Gastrocnemius medialis (tissue), 4 donors: Measurements from ENCODE around the gene PAQR5. TPM values are rescaled to one million over a fixed set of nuclear protein-coding genes. Genes with fewer than 3 reads are reported as not detected.

Experiments
- ATAC-seq, 2 donors: fragments of 150-250 bp; one replicate each; pipeline ENCODE4 v1.9.1; 2016
- DNase-seq, 2 donors: peaks; one replicate each; pipeline ENCODE4 v3.0.0-alpha.2; 2019
- H3K27ac ChIP-seq, 4 donors: fragments of 200-600 bp; sonication (generic); 1 replicate in 1 of 4; 2 replicates in 3 of 4; pipeline ENCODE4 v1.5.1; 2016 to 2018; ENCODE audit warnings: mild to moderate bottlenecking in 2 of 4, moderate library complexity in 1 of 4
- H3K27me3 ChIP-seq, 3 donors: fragments of 200-600 bp; sonication (generic) in 2 of 3; 1 replicate in 1 of 3; 2 replicates in 2 of 3; pipeline versions ENCODE4 v1.5.1 to v1.6.0; 2016 to 2019; ENCODE audit warnings: mild to moderate bottlenecking in 1 of 3, moderate library complexity in 1 of 3
- H3K36me3 ChIP-seq, 2 donors: fragments of 200-600 bp; sonication (generic) in 1 of 2; one replicate each; pipeline ENCODE4 v1.5.1; 2017 to 2018
- H3K4me1 ChIP-seq, 2 donors: fragments of 200-600 bp; sonication (generic) in 1 of 2; one replicate each; pipeline ENCODE4 v1.5.1; 2016 to 2017; ENCODE audit warnings: mild to moderate bottlenecking in 2 of 2
- H3K4me3 ChIP-seq, 4 donors: fragments of 200-600 bp; sonication (generic) in 3 of 4; 1 replicate in 1 of 4; 2 replicates in 3 of 4; pipeline ENCODE4 v1.5.1; 2016 to 2019; ENCODE audit warnings: mild to moderate bottlenecking in 2 of 4
- H3K9me3 ChIP-seq, 3 donors: fragments of 200-600 bp; sonication (generic) in 2 of 3; 1 replicate in 1 of 3; 2 replicates in 2 of 3; pipeline ENCODE4 v1.5.1; 2016 to 2019
- CTCF ChIP-seq, 5 experiments: fragments of 450-650 bp in 3 of 5; fragments of 200-600 bp in 2 of 5; sonication (generic) in 2 of 5; IDR thresholded peaks in 4 of 5; conservative IDR thresholded peaks in 1 of 5; 1 replicate in 4 of 5; 2 replicates in 1 of 5; pipeline ENCODE4 v1.5.1; 2016 to 2019; ENCODE audit warnings: antibody characterized with exemption in 5 of 5, mild to moderate bottlenecking in 3 of 5, moderate library complexity in 3 of 5
- POLR2A ChIP-seq, 2 donors: fragments of 450-650 bp; IDR thresholded peaks; one replicate each; pipeline ENCODE4 v1.6.1; 2017; ENCODE audit warnings: antibody characterized with exemption in 2 of 2, mild to moderate bottlenecking in 2 of 2, moderate library complexity in 2 of 2
- in situ Hi-C, 4 donors: fragments of 200-750 bp; cut with MboI; loops; one replicate each; pipeline versions ENCODE4 v1.15.0 to v1.8.0; 2017; ENCODE audit warnings: low sequenced_read_pairs in 4 of 4
- intact Hi-C: fragments of 100-400 bp; cut with DNase I; formaldehyde crosslinking; loops from one replicate; pipeline ENCODE4 v1.15.1; 2023; ENCODE audit warnings: low total_unique reads
- total RNA-seq, 4 donors: library from RNA; depleted of rRNA; stranded (reverse); fragments of >200 nt; gene quantifications; one replicate each; pipeline versions ENCODE4 v1.1.0 to v1.2.3, GENCODE V29; 2016

PAQR5 gene
- total RNA-seq, 4 donors from 2014 or later = 0.07 to 0.10 (median 0.10) TPM; not detected in 1

- DNase-seq = no peak
- ATAC-seq = no peak
- Histone ChIP-seq H3K9me3 (no peaks in the 10 kb centered on the region), H3K27me3 (no peaks in the 10 kb centered on the region), H3K4me3 (no peak overlapping the region), H3K36me3 (no peaks in the 10 kb centered on the region), H3K4me1 (no peaks in the 10 kb centered on the region), H3K27ac (no peak overlapping the region)
- in situ Hi-C loops (no loop called here), intact Hi-C loops (no loop called here)
- TF ChIP-seq POLR2A (IDR thresholded peaks at IDR 0.05) (no peak), CTCF (IDR thresholded peaks at IDR 0.05 in 4 of 5, conservative IDR thresholded peaks at IDR 0.05 in 1 of 5) (no peak)
Measured at GRCh38 chr15:69340243-69340900, 41.7 kb downstream of the PAQR5 start.

GRCh38 chr15:69341356-69341755 is 42.6 kb downstream of the PAQR5 start:
- no peak overlapping the region for H3K4me3 ChIP-seq
- no peak overlapping the region for H3K27ac ChIP-seq
- intact Hi-C loops = no loop called here
- in situ Hi-C loops = no loop called here
- TF ChIP-seq CTCF (IDR thresholded peaks at IDR 0.05 in 4 of 5, conservative IDR thresholded peaks at IDR 0.05 in 1 of 5) (no peak), POLR2A (IDR thresholded peaks at IDR 0.05) (no peak)
- H3K36me3 ChIP-seq = no peaks in the 10 kb centered on the region
- DNase-seq (no peak), ATAC-seq (no peak)
- no peaks in the 10 kb centered on the region for H3K9me3 ChIP-seq
- no peaks in the 10 kb centered on the region for H3K4me1 ChIP-seq
- no peaks in the 10 kb centered on the region for H3K27me3 ChIP-seq

GRCh38 chr15:69342460-69343076 is 43.9 kb downstream of the PAQR5 start:
- ATAC-seq = no peak
- Histone ChIP-seq H3K27me3 (no peaks in the 10 kb centered on the region), H3K4me3 (no peak overlapping the region), H3K9me3 (no peaks in the 10 kb centered on the region), H3K27ac (no peak overlapping the region), H3K36me3 (no peaks in the 10 kb centered on the region), H3K4me1 (no peaks in the 10 kb centered on the region)
- TF ChIP-seq CTCF (IDR thresholded peaks at IDR 0.05 in 4 of 5, conservative IDR thresholded peaks at IDR 0.05 in 1 of 5) = no peak
- no peak for TF ChIP-seq POLR2A (IDR thresholded peaks at IDR 0.05)
- in situ Hi-C loops = no loop called here
- intact Hi-C loops = no loop called here
- no peak for DNase-seq

- in situ Hi-C loops = no loop called here
- no peak overlapping the region for H3K27ac ChIP-seq
- no peaks in the 10 kb centered on the region for H3K36me3 ChIP-seq
- H3K4me3 ChIP-seq = no peak overlapping the region
- no peaks in the 10 kb centered on the region for H3K9me3 ChIP-seq
- ATAC-seq (no peak), DNase-seq (no peak)
- no peaks in the 10 kb centered on the region for H3K4me1 ChIP-seq
- intact Hi-C loops = no loop called here
- H3K27me3 ChIP-seq = no peaks in the 10 kb centered on the region
- TF ChIP-seq POLR2A (IDR thresholded peaks at IDR 0.05) (no peak), CTCF (IDR thresholded peaks at IDR 0.05 in 4 of 5, conservative IDR thresholded peaks at IDR 0.05 in 1 of 5) (no peak)
Measured at GRCh38 chr15:69343133-69343532, 44.4 kb downstream of the PAQR5 start.
